Panc1 (cell line): ENCODE data around the gene CAMTA2. TPM values are rescaled to one million over a fixed set of nuclear protein-coding genes. Genes with fewer than 3 reads are reported as not detected.

Source experiments
- ATAC-seq: fragments of 200-7000 bp; cut with Tn5 transposase; 2 replicates; pipeline ENCODE4 v1.9.1; 2020; ENCODE audit warnings: mild to moderate bottlenecking, moderate library complexity
- BruUV-seq: library from RNA; stranded (reverse); fragments of 400-500 nt; replicated peaks from 2 replicates; lab custom pipeline; 2021; lab: Mats Ljungman, UMichigan
- CTCF ChIA-PET: fragments of 300-600 bp; sonication (Branson Sonifier 250); formaldehyde crosslinking; loops from one replicate; lab custom pipeline; 2022; ENCODE audit warnings: antibody characterized with exemption; lab: Charles Lee
- POLR2A ChIA-PET: fragments of 300-600 bp; sonication (Branson Sonifier 250); formaldehyde crosslinking; loops from one replicate; lab custom pipeline; 2022; ENCODE audit warnings: antibody characterized with exemption; lab: Charles Lee
- DNase-seq: peaks from one replicate; pipeline ENCODE4 v3.0.0-alpha.2; 2010; ENCODE audit warnings: low read depth, low spot score
- H3K27ac ChIP-seq: 2 replicates; pipeline ENCODE4 v1.5.1; 2011; ENCODE audit warnings: mild to moderate bottlenecking, low read length, inconsistent platforms
- H3K27me3 ChIP-seq: fragments of 200-500 bp; sonication (Bioruptor generic); 2 replicates; pipeline ENCODE4 v1.6.0; 2014; ENCODE audit warnings: low read length, inconsistent platforms; ENCODE audit not compliant: control insufficient read depth, insufficient read depth
- H3K36me3 ChIP-seq: fragments of 200-500 bp; sonication (Bioruptor generic); 2 replicates; pipeline ENCODE4 v1.5.1; 2014; ENCODE audit warnings: inconsistent platforms, mild to moderate bottlenecking, low read length, moderate library complexity; ENCODE audit not compliant: control insufficient read depth, insufficient read depth
- H3K4me1 ChIP-seq: 2 replicates; pipeline ENCODE4 v1.5.1; 2011; ENCODE audit warnings: inconsistent platforms, mild to moderate bottlenecking, low read length, moderate library complexity; ENCODE audit not compliant: control insufficient read depth, insufficient read depth
- H3K4me3 ChIP-seq, 2 experiments: 2 replicates each; pipeline ENCODE4 v1.5.1; 2011 to 2012; ENCODE audit warnings: low read depth in 2 of 2, low read length in 2 of 2, mild to moderate bottlenecking in 2 of 2, inconsistent platforms in 1 of 2, moderate library complexity in 1 of 2
- H3K9me3 ChIP-seq: fragments of 200-500 bp; sonication (Bioruptor generic); 2 replicates; pipeline ENCODE4 v1.5.1; 2014; ENCODE audit warnings: low read depth, mild to moderate bottlenecking, inconsistent platforms, low read length, moderate library complexity; ENCODE audit not compliant: control insufficient read depth, insufficient read depth
- POLR2AphosphoS5 ChIP-seq: IDR thresholded peaks from 2 replicates; pipeline ENCODE4 v1.6.1; 2012; ENCODE audit warnings: mild to moderate bottlenecking, low read depth, low read length, moderate library complexity
- SIN3A ChIP-seq: IDR thresholded peaks from 2 replicates; pipeline ENCODE4 v1.6.1; 2012; ENCODE audit warnings: low read depth, mild to moderate bottlenecking, low read length, moderate library complexity, borderline replicate concordance; ENCODE audit not compliant: insufficient read depth
- TCF7L2 ChIP-seq: IDR thresholded peaks from 2 replicates; pipeline ENCODE4 v1.6.1; 2011; ENCODE audit warnings: mild to moderate bottlenecking, low read depth, low read length, inconsistent platforms
- in situ Hi-C: cut with HindIII; loops from 2 replicates; pipeline ENCODE4 v1.10.0; 2016; ENCODE audit warnings: low sequenced_read_pairs, low pct_unique_long_range_greater_than_20kb
- intact Hi-C: fragments of 100-400 bp; cut with micrococcal nuclease; formaldehyde crosslinking; loops from one replicate; pipeline ENCODE4 v1.10.0; 2022; ENCODE audit not compliant: unreplicated experiment
- total RNA-seq: library from RNA; stranded (reverse); gene quantifications from one replicate; pipeline ENCODE4 v1.2.1, GENCODE V29; 2021; ENCODE audit not compliant: unreplicated experiment
- TF ChIP-seq, protein P1 (sequence below): fragments of 450-650 bp; IDR thresholded peaks from 2 replicates; pipeline ENCODE4 v1.5.1; 2017; ENCODE audit warnings: mild to moderate bottlenecking
- TF ChIP-seq, protein P2 (sequence below), 2 experiments: IDR thresholded peaks; 2 replicates each; pipeline ENCODE4 v1.6.1; 2011 to 2012; ENCODE audit warnings: low read depth in 2 of 2, control low read depth in 1 of 2, low read length in 1 of 2, mild to moderate bottlenecking in 1 of 2, moderate library complexity in 1 of 2; ENCODE audit not compliant: insufficient read depth in 1 of 2

Gene CAMTA2
- total RNA-seq, 1 experiment from 2014 or later: 22.7 TPM

GRCh38 chr17:4978726-4979125, 8.7 kb downstream of the CAMTA2 start:
- no peaks in the 10 kb centered on the region for H3K9me3 ChIP-seq
- no peak overlapping the region for H3K4me3 ChIP-seq
- in situ Hi-C loops: no loop called here
- DNase-seq: no peak
- no peak overlapping the region for H3K27ac ChIP-seq
- H3K4me1 ChIP-seq: no peaks in the 10 kb centered on the region
- ChIA-PET CTCF (no interaction called here), POLR2A (interaction anchor here (0.5 kb wide), 1 partner anchor 1459 kb away, joined by 6 read pairs; no protein-coding TSS in a partner anchor)
- H3K36me3 ChIP-seq: no peaks in the 10 kb centered on the region
- ATAC-seq: no peak
- BruUV-seq: no TSS peak
- TF ChIP-seq, protein P1, sequence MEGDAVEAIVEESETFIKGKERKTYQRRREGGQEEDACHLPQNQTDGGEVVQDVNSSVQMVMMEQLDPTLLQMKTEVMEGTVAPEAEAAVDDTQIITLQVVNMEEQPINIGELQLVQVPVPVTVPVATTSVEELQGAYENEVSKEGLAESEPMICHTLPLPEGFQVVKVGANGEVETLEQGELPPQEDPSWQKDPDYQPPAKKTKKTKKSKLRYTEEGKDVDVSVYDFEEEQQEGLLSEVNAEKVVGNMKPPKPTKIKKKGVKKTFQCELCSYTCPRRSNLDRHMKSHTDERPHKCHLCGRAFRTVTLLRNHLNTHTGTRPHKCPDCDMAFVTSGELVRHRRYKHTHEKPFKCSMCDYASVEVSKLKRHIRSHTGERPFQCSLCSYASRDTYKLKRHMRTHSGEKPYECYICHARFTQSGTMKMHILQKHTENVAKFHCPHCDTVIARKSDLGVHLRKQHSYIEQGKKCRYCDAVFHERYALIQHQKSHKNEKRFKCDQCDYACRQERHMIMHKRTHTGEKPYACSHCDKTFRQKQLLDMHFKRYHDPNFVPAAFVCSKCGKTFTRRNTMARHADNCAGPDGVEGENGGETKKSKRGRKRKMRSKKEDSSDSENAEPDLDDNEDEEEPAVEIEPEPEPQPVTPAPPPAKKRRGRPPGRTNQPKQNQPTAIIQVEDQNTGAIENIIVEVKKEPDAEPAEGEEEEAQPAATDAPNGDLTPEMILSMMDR: no peak
- no peak for TF ChIP-seq POLR2AphosphoS5
- no peak for TF ChIP-seq TCF7L2
- TF ChIP-seq, protein P2, sequence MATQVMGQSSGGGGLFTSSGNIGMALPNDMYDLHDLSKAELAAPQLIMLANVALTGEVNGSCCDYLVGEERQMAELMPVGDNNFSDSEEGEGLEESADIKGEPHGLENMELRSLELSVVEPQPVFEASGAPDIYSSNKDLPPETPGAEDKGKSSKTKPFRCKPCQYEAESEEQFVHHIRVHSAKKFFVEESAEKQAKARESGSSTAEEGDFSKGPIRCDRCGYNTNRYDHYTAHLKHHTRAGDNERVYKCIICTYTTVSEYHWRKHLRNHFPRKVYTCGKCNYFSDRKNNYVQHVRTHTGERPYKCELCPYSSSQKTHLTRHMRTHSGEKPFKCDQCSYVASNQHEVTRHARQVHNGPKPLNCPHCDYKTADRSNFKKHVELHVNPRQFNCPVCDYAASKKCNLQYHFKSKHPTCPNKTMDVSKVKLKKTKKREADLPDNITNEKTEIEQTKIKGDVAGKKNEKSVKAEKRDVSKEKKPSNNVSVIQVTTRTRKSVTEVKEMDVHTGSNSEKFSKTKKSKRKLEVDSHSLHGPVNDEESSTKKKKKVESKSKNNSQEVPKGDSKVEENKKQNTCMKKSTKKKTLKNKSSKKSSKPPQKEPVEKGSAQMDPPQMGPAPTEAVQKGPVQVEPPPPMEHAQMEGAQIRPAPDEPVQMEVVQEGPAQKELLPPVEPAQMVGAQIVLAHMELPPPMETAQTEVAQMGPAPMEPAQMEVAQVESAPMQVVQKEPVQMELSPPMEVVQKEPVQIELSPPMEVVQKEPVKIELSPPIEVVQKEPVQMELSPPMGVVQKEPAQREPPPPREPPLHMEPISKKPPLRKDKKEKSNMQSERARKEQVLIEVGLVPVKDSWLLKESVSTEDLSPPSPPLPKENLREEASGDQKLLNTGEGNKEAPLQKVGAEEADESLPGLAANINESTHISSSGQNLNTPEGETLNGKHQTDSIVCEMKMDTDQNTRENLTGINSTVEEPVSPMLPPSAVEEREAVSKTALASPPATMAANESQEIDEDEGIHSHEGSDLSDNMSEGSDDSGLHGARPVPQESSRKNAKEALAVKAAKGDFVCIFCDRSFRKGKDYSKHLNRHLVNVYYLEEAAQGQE (IDR thresholded peaks at IDR 0.05; ENCODE audit: insufficient read depth in 1 of 2, low read depth in 2 of 2, low read length in 1 of 2): no peak
- TF ChIP-seq SIN3A: no peak
- intact Hi-C loops: no loop called here
- H3K27me3 ChIP-seq: no peaks in the 10 kb centered on the region

DNA sequence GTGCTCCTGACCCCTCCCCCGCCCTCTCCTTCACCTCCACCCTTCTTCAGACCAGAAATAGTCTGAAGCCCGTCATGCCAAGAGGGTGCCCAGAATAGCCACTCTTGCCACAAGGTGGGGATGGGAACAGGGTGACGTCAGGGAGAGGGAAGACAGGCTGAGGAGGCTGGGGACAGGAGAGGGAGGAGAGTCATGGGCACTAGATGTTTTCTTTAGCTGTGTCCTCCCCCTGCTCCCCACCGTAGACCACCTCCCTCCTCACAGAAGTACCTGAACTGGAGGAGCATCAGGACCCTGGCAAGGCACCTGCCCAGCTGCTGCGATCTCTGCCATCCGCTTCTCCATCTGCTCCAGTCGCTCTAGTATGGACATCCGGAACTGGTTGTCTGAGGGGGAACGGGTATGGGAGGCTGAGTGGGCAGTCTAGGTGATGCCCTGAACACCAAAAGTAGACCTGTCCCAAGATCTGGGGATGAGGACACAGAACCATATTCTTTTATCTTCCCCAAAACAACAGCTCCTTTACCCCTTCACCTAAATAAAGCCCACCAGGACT, 13.3 kb downstream of the CAMTA2 start:
- Histone ChIP-seq H3K9me3 (no peaks in the 10 kb centered on the region), H3K27me3 (no peaks in the 10 kb centered on the region), H3K4me3 (no peak overlapping the region), H3K4me1 (peaks cover 8% of the 10 kb centered on the region), H3K36me3 (no peaks in the 10 kb centered on the region), H3K27ac (no peak overlapping the region)
- TF ChIP-seq POLR2AphosphoS5: no peak
- no peak for TF ChIP-seq TCF7L2
- TF ChIP-seq, protein P2 (IDR thresholded peaks at IDR 0.05; ENCODE audit: insufficient read depth in 1 of 2, low read depth in 2 of 2, low read length in 1 of 2): no peak
- TF ChIP-seq SIN3A: no peak
- TF ChIP-seq, protein P1: no peak
- intact Hi-C loops: no loop called here
- CTCF ChIA-PET: no interaction called here
- in situ Hi-C loops: no loop called here
- DNase-seq (no peak), ATAC-seq (no peak)
- BruUV-seq: no TSS peak
- POLR2A ChIA-PET: no interaction called here
